HepG2 (cell line): ENCODE data around the gene ZFP69. TPM values are rescaled to one million over a fixed set of nuclear protein-coding genes. Genes with fewer than 3 reads are reported as not detected.

ENCODE experiments used
- ATF5 ChIP-seq: sonication (generic); formaldehyde crosslinking; IDR thresholded peaks from 2 replicates; pipeline ENCODE4 v1.4.0; 2020; ENCODE audit warnings: mild to moderate bottlenecking, low read depth, missing genetic modification reagents
- CC2D1A ChIP-seq: sonication (generic); formaldehyde crosslinking; IDR thresholded peaks from 2 replicates; pipeline ENCODE4 v1.8.1; 2023; ENCODE audit warnings: mild to moderate bottlenecking, missing genetic modification reagents
- CSRNP2 ChIP-seq: sonication (generic); formaldehyde crosslinking; conservative IDR thresholded peaks from 2 replicates; pipeline ENCODE4 v1.8.0; 2022; ENCODE audit warnings: low read depth, missing genetic modification reagents
- NFE2 ChIP-seq: sonication (generic); formaldehyde crosslinking; IDR thresholded peaks from 2 replicates; pipeline ENCODE4 v1.4.0; 2020; ENCODE audit warnings: missing genetic modification reagents
- NFKBIZ ChIP-seq: IDR thresholded peaks from 2 replicates; pipeline ENCODE4 v1.6.1; 2018; ENCODE audit warnings: missing genetic modification reagents, missing compliant biosample characterization
- NRL ChIP-seq: sonication (generic); formaldehyde crosslinking; IDR thresholded peaks from 2 replicates; pipeline ENCODE4 v1.5.0; 2020; ENCODE audit warnings: missing genetic modification reagents, mild to moderate bottlenecking, moderate library complexity, borderline replicate concordance
- SCMH1 ChIP-seq: sonication (generic); formaldehyde crosslinking; IDR thresholded peaks from 2 replicates; pipeline ENCODE4 v1.9.0; 2021; ENCODE audit warnings: missing genetic modification reagents, mild to moderate bottlenecking, borderline replicate concordance
- SMYD3 ChIP-seq: sonication (generic); formaldehyde crosslinking; IDR thresholded peaks from 2 replicates; pipeline ENCODE4 v1.8.1; 2023; ENCODE audit warnings: mild to moderate bottlenecking, missing genetic modification reagents
- THAP9 ChIP-seq: sonication (generic); formaldehyde crosslinking; IDR thresholded peaks from 2 replicates; pipeline ENCODE4; 2020; ENCODE audit warnings: missing genetic modification reagents, mild to moderate bottlenecking, borderline replicate concordance
- ZNF263 ChIP-seq: sonication (generic); formaldehyde crosslinking; IDR thresholded peaks from 2 replicates; pipeline ENCODE4 v1.4.0; 2020; ENCODE audit warnings: missing genetic modification reagents
- ZNF343 ChIP-seq: sonication (generic); formaldehyde crosslinking; IDR thresholded peaks from 2 replicates; pipeline ENCODE4 v1.4.0; 2020; ENCODE audit warnings: mild to moderate bottlenecking, missing genetic modification reagents
- ZNF576 ChIP-seq: sonication (generic); formaldehyde crosslinking; IDR thresholded peaks from 2 replicates; pipeline ENCODE4 v1.4.0; 2020; ENCODE audit warnings: mild to moderate bottlenecking, missing genetic modification reagents
- ZNF639 ChIP-seq: conservative IDR thresholded peaks from 2 replicates; pipeline ENCODE4 v1.6.1; 2018; ENCODE audit warnings: missing genetic modification reagents
- ZNF660 ChIP-seq: sonication (generic); formaldehyde crosslinking; IDR thresholded peaks from 2 replicates; pipeline ENCODE4 v1.5.1; 2020; ENCODE audit warnings: mild to moderate bottlenecking, low read depth, missing genetic modification reagents, borderline replicate concordance
- ZNF780A ChIP-seq: sonication (generic); formaldehyde crosslinking; IDR thresholded peaks from 2 replicates; pipeline ENCODE4 v1.8.0; 2022; ENCODE audit warnings: mild to moderate bottlenecking, missing genetic modification reagents, moderate library complexity
- polyA plus RNA-seq, 8 experiments: library from polyadenylated mRNA; depleted of rRNA in 3 of 8; stranded (reverse) in 7 of 8; unstranded in 1 of 8; fragments of >200 nt; fragmentation: Illumina TruSeq in 4 of 8; extraction: Trizol in 4 of 8; gene quantifications; 2 replicates each; pipeline versions ENCODE4 v1.2.1 to v1.2.3, GENCODE V29; 2011 to 2016; ENCODE audit warnings: low read depth in 4 of 8, missing spikeins in 1 of 8, mixed read lengths in 1 of 8; ENCODE audit not compliant: insufficient read depth in 1 of 8
- total RNA-seq, 5 experiments: library from RNA; depleted of rRNA; stranded (reverse); fragments of >200 nt; fragmentation: Illumina TruSeq; extraction: Trizol; gene quantifications; 2 replicates each; pipeline ENCODE4 v1.2.3, GENCODE V29; 2016; ENCODE audit warnings: low read depth in 1 of 5
- TF ChIP-seq, protein P1 (sequence below): sonication (generic); formaldehyde crosslinking; IDR thresholded peaks from 2 replicates; pipeline ENCODE4 v1.8.1; 2023; ENCODE audit warnings: mild to moderate bottlenecking, inconsistent platforms, moderate library complexity, missing genetic modification reagents, borderline replicate concordance

Gene ZFP69
- total and polyA plus RNA-seq, 2 of the 13 experiments (the other 11 are each of a cell fraction or from before 2014, with no cell fraction given) = 2.6 to 5.6 TPM

DNA sequence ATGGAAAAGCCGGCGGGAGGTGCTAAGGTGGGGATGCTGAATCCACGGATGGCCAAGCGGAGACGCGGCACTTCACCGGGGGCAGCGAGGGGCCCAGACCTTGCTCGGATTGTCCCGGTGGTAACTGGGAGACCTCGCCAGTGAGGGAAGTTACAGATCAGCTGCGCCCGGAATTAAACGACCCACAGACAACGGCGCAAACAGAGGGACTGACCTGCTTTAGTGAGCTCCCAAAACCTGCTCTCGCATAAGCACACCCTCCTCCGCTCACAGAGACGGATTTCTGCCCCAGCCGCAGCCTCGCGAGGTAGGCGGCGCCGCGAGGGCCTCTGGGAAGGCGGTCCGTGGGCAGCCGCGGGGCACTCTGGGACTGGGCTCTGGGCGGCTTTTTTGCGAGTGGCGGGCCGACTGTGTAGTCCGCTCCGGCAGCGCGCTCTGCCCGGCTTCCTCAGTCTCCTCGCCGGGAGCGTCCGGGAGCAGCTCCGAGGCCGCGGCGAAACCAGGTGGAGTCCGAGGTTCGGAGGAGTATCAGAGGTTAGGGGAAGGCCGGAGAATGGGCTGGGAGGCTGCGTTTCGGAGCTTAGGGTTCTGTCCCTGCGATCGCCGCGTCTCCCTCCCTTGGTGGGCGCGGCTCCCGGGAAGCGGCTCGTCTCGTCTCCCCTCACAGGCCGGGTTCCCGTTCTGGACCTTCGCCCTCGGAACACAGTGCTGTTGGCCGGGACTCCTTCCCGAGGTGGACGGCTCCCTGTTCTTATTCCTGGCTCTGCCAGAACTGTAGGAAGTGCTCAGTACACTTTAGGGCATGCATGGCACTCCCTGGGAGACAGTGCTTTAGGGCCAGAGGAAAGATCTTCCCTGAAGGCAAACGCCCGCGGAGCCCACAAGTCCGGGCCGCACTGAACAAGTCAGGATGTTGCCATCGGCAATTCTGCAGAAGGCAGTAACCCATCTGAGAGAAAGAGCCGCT lies 31.6 kb downstream of the ZFP69 start, which contains the start of gene EXO5 (continued):
- TF ChIP-seq, protein P1, sequence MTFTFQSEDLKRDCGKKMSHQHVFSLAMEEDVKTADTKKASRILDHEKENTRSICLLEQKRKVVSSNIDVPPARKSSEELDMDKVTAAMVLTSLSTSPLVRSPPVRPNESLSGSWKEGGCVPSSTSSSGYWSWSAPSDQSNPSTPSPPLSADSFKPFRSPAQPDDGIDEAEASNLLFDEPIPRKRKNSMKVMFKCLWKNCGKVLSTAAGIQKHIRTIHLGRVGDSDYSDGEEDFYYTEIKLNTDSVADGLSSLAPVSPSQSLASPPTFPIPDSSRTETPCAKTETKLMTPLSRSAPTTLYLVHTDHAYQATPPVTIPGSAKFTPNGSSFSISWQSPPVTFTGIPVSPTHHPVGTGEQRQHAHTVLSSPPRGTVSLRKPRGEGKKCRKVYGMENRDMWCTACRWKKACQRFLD (CRISPR knock-in tag) = peak; percentile 97
- TF ChIP-seq ZNF660 (no peak), ZNF639 (peak; percentile 19; the same call in 1 of the 2 replicates), ZNF780A (CRISPR knock-in tag) (no peak), NFE2 (CRISPR knock-in tag) (no peak), SMYD3 (CRISPR knock-in tag) (no peak), SCMH1 (CRISPR knock-in tag) (no peak), CSRNP2 (CRISPR knock-in tag) (no peak), ZNF343 (peak; percentile 71; the same call in 1 of the 2 replicates), ZNF576 (CRISPR knock-in tag) (no peak), ATF5 (peak; percentile 80; the same call in 1 of the 2 replicates), ZNF263 (CRISPR knock-in tag) (peak; percentile 76), CC2D1A (CRISPR knock-in tag) (no peak), THAP9 (CRISPR knock-in tag) (peak; percentile 84; the same call in 1 of the 2 replicates), NFKBIZ (no peak), NRL (peak; percentile 80; the same call in 1 of the 2 replicates)
